Measurements from ENCODE around the gene TCN2.
A peak's percentile ranks its signal among the peaks of the same experiment; 100 is the strongest.
"Not testable (repeated sequence)": the region's sequence is repeated elsewhere in the genome, so short reads cannot be mapped to it uniquely, and the experiment has no call there.

The TCN2 gene

DNA sequence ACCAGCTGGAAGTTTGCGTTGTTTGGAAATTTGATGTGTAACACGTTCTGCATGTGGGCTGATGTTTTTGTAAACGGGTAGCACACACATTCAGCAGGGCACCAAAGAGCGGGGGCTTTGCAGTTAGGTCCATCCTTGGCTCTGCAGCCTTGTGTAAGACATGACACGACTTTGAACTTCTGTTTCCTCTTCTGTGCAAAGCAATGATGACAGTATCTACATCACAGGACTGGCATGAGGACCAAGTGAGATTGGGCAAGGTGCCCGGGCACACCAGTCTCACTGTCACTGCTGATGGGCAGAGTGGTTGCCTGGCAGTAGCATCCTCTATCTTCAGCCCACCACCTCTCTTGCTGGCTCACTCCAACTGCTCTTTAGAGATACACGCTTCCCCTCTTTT is 3.3 kb downstream of the TCN2 start:
- DNase-seq (ENCODE audit: low spot score) = no peak

DNA sequence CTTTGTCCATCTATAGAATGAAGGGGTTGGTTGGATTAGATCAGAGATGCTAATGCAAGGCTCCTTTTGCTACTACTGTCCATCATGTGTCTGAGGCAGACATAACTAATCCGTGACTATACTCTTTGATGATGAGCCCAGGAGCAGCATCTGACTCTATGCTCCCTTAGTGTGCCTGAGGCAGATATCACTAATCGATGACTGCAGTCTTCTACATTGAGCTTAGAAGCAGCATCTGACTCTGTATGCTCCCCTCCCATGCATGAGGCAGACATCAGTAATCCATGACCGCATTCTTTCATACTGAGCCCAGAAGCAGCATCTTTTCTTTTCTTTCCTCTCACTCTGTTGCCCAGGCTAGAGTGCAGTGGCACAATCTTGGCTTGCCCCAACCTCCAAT is 4.2 kb downstream of the TCN2 start:
- DNase-seq (ENCODE audit: low spot score) = no peak

DNA sequence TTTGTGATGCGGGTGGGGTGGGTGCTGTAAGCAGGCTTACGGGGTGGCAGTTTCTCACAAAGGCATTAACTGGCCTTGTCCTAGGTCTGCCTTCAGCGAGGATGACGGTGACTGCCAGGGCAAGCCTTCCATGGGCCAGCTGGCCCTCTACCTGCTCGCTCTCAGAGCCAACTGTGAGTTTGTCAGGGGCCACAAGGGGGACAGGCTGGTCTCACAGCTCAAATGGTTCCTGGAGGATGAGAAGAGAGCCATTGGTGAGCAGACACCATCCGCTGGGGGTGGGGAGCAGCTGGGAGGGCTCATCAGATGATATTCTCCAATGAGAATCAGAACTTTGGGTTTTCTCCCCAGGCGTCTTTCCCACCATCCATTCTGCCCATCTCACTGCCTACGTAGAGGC is 5.8 kb downstream of the TCN2 start:
- no peak for DNase-seq (ENCODE audit: low spot score)

DNA sequence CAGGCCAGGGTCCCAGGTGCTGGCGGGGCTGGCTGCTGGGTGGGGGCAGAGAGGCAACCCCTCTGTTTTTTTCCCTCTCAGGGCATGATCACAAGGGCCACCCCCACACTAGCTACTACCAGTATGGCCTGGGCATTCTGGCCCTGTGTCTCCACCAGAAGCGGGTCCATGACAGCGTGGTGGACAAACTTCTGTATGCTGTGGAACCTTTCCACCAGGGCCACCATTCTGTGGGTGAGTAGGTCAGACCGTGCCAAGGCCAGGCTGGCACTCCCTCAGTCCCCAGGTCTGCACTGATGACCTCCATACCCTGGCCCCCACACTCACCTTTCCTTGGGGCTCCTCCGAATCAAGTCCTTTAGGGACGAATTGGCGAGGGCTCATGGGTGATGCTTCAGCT is 7.3 kb downstream of the TCN2 start:
- no peak for DNase-seq (ENCODE audit: low spot score)

DNA sequence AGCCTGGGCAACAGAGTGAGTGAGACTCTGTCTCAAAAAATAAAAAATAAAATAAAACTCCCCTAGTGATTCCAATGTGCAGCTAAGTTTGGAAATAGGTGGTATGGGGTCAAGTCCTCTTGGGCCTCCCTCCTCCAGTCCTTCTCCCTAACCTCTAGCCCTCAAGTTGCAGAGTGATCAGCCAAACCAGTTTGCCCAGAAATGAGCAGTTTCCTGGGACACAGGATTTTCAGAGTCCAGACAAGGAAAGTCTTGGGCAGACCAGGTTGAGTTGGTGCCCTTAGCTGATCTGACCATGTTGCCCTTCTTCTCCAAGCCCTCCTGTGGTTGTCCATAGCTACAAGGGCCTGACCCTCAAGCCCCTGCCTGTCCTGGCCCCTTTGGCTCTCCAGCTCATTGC is 7.9 kb downstream of the TCN2 start:
- DNase-seq (ENCODE audit: low spot score) = no peak

DNA sequence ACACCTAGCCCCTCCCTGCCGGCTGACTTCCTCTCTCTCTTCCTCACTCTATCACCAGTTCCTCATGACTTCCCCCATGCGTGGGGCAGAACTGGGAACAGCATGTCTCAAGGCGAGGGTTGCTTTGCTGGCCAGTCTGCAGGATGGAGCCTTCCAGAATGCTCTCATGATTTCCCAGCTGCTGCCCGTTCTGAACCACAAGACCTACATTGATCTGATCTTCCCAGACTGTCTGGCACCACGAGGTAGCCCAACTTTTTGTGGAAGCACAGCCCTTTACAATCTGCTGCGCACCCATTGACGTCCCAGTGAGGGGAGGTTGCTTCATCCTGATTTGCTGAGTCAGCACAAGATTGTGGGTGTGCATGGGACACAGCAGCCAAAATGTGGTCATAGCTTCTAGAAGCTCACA is 8.6 kb downstream of the TCN2 start:
- DNase-seq (ENCODE audit: low spot score) = no peak

DNA sequence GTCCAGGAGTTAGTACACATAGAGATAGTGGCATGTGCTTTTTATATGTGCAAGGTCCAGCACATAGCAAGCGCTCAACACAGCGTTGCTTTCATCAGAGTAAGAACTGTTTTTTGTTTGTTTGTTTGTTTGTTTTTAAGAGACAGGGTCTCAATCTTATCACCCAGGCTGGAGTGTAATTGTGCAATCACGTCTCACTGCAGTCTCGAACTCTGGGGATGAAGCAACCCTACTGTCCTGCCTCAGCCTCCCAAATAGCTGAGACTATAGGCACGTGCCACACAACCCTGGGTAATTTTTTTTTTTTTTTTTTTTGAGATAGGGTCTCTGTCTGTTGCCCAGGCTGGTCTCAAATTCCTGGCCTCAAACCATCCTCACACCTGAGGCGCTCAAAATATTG is 10.8 kb downstream of the TCN2 start:
- DNase-seq (ENCODE audit: low spot score) = no peak

DNA sequence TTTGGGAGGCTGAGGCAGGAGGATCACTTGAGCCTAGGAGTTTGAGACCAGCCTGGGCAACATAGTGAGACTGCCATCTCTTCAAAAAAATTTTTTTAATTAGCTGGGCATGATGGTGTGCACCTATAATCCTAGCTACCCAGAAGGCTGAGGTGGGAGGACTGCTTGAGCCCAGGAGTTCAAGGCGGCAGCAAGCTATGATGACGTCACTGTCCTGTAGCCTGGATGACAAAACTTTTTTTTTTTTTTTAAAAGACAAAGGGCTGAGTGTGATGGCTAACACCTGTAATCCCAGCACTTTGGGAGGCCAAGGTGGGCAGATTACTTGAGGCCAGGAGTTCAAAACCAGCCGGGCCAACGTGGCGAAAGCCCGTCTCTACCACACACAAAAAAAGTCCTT is 12.9 kb downstream of the TCN2 start:
- not testable (repeated sequence) for DNase-seq (ENCODE audit: low spot score)

DNA sequence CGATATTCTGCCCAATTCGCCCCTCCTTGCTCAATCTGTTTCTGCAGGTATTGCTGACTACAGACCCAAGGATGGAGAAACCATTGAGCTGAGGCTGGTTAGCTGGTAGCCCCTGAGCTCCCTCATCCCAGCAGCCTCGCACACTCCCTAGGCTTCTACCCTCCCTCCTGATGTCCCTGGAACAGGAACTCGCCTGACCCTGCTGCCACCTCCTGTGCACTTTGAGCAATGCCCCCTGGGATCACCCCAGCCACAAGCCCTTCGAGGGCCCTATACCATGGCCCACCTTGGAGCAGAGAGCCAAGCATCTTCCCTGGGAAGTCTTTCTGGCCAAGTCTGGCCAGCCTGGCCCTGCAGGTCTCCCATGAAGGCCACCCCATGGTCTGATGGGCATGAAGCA is 19.4 kb downstream of the TCN2 start:
- DNase-seq (ENCODE audit: low spot score) = no peak

DNA sequence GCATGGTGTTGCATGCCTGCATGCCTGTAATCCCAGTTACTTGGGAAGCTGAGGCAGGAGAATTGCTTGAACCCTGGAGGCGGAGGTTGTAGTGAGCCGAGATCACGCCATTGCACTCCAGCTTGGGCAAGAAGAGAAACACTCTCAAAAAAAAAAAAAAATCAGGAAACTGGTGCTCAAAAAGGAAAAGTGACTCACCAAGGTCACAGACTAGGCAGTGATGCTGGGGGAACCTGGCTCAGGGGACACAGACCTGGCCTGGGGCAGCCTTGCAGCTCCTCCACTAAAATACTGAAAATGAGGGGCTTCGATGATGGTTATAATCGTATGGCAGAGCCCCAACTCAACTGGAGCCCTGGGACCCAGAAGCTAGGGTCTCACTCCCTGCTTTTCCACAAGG is 20.5 kb downstream of the TCN2 start:
- no peak for DNase-seq (ENCODE audit: low spot score)

DNA sequence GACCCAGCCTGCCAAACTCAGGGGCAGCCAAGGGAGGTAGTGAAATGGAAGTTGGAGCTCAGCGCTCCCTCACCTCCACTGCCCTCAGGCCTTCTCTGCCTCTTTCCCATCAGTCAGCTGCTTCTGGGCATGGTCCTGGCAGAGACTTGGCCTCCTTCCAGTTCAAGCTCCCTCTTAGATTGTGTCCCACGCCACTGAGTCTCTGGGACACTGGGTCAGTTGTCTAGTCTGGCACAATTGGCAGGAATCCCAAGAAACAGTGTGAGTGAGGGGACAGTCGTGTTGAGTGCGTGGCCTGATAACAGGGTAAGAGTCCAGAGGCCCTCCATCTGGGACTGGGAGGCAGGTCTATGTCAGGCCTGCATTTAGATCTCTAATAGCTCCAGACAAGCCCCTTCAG is 21.5 kb downstream of the TCN2 start:
- DNase-seq (ENCODE audit: low spot score) = peak; percentile 55

DNA sequence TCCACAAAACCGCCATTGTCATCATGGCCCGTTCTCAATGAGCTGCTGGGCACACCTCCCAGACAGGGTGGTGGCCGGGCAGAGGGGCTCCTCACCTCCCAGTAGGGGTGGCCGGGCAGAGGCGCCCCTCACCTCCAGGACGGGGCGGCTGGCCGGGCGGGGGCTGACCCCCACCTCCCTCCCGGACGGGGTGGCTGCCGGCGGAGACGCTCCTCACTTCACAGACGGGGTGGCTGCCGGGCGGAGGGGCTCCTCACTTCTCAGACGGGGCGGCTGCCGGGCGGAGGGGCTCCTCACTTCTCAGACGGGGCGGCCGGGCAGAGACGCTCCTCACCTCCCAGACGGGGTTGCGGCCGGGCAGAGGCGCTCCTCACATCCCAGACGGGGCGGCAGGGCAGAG is 24.5 kb downstream of the TCN2 start:
- DNase-seq (ENCODE audit: low spot score) = not testable (repeated sequence)

DNA sequence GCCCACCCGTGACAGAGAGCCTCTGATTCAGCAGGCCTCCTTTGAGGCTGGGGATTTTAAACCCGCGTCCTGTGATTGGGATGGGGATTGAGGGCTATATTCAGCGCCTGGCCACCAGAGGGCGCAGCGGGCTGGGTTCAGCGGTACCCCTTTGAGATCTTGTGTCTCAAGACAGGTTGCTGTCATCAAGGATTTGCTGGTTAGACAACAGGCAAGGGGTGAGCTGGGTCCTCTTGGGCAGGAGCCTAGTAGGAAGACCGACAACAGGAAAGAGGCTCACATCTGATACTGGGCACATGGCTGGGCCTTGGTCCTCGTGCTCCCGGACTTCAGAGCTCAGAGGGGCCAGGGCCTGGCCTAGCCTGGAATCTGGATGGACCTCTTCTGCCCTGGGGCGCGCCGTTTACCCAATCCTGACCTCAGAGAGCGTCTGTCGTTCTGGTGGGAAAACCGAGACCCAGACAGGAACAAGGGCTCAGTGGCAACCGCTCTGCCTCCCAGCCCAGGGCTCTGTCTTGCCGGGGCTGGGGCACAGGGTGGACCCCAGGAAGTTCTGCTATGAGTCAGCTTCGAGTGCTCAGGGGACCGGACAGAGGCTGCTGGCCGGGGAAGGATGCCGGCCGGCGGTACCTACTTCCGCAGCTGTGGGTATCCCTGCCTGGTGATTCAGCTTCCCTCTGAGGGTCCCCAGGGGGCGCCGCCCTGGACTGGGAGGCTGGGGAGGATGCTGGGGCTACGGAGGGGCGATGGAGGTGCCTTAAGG is 27.7 kb downstream of the TCN2 start:
- DNase-seq (ENCODE audit: low spot score) = peak; percentile 90

DNA sequence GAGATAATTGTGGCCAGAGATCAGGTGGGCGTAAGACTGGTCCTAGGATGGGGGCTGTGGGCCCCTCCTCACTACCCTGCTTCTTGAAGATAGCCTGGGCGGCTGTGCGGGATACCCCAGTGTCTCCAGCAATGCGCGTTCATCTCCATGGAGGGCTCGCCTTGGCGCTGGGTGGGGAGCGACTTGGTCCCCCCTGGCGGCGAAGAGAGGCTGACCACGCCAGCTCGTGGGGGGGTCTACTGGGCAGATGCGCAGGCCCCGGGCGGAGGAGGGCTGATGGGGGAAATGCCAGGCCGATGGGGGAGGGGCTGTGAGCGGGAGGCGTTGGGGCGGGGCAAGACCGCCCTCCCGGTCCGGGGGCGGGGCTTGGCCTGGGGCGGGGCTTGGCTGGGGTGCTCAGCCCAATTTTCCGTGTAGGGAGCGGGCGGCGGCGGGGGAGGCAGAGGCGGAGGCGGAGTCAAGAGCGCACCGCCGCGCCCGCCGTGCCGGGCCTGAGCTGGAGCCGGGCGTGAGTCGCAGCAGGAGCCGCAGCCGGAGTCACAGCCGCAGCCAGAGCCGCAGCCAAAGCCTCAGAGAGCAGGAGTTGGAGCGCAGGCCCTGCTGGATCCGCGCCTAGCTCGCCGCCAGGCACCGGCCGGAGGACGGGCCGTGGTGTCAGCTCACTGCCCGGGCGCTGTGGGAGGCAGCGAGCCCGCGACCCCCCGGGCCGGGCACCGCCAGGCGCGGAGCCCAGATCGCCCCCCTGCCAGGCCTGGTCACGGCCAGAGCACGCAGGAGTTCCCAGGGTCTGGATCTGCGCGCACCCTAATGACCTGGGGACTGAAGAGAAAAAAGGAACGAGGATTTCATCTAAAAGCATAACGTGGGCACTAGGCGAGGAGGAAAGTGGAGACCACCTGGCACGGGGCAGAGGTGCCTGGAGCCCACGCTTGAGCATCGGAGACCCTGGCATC is 28.6 kb downstream of the TCN2 start, which contains the start of gene SLC35E4:
TSS of gene SLC35E4 (plus strand) at position 509 of the 953 bp plus-strand sequence. CDS start 670 bp downstream, outside the sequence.
- DNase-seq (ENCODE audit: low spot score) = peak; percentile 95

DNA sequence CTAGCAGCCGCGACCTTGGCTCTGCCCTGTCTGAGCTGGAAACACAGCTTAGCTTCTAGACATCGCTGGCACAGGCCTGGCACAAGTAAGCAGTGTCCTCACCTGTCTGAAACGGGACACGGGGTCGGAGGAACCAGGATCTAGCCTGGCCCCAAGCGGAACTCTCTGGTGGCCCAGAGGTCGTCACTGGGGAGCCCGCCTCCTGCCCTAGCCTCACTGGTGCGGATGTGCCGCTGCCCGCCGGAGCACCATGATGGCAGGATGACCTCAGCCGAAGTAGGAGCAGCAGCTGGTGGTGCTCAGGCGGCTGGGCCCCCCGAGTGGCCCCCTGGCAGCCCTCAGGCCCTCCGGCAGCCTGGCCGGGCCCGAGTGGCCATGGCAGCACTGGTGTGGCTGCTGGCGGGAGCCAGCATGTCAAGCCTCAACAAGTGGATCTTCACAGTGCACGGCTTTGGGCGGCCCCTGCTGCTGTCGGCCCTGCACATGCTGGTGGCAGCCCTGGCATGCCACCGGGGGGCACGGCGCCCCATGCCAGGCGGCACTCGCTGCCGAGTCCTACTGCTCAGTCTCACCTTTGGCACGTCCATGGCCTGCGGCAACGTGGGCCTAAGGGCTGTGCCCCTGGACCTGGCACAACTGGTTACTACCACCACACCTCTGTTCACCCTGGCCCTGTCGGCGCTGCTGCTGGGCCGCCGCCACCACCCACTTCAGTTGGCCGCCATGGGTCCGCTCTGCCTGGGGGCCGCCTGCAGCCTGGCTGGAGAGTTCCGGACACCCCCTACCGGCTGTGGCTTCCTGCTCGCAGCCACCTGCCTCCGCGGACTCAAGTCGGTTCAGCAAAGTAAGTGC is 29.5 kb downstream of the TCN2 start:
- DNase-seq (ENCODE audit: low spot score) = peak; percentile 39

DNA sequence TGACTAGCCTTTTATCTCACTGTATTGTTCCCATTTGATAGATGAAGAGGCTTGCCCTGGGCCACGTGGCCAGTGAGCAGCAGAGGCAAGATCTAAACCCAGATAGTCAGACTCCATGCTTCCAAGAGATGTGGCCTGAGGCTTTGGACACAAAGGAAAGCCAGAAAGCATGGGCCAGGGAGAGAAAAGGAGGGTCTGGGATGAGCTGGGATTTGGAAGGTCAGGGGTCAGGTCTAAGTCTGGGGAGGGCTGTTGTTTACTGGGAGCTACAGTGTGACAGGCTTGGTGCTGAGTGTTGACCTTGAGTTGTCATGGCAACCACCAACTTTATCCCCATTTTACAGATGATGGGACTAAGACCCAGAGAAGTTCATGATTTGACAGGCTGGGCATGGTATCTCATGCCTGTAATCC is 30.7 kb downstream of the TCN2 start:
- no peak for DNase-seq (ENCODE audit: low spot score)

DNA sequence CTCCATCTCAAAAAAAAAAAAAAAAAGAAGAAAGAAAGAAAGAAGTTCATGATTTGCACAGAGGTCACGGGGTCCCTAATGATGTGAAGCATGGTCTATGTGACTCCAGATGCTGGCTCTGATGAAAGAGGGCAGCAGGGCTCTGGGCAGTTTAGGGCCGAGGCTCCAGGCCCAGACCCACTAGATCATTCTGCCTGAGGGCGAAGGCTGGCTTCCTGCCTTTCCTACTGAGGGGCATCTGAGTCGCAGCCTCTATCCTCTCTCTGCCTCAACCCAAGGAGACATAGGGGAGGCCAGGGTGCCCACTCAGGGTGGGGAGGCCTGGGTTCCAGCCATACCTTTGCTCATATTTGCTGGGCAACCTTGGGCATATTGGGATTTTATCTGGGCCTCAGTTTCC is 33.4 kb downstream of the TCN2 start:
- no peak for DNase-seq (ENCODE audit: low spot score)

DNA sequence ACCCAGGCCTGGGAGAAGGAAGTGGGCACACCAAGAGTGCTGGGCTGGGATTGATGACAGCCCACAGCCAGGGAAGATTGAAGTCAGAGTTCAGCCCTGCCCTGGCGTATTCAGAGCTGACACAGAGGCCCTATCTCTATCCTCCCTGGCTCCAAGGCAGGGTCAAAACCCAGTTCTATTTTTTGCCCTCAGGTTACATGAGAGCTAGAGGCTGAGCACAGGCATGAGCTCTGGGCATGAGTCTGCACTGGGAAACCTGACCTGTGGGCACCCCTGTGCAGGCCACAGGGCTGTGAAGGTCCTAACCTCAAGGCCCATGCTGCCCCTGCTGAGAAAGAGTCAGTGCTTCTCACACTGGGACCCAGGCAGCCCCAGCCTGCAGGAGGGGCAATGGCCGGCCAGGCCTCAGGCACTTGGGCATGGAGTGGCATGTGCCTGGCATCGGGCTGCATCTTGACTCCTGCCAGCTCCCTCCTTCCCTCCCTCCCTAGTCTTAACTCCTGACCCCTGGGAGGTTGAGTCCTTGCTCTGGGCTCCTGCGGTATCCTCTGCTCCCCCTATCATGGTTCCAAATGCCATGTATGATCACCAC is 34.0 kb downstream of the TCN2 start:
- no peak for DNase-seq (ENCODE audit: low spot score)

DNA sequence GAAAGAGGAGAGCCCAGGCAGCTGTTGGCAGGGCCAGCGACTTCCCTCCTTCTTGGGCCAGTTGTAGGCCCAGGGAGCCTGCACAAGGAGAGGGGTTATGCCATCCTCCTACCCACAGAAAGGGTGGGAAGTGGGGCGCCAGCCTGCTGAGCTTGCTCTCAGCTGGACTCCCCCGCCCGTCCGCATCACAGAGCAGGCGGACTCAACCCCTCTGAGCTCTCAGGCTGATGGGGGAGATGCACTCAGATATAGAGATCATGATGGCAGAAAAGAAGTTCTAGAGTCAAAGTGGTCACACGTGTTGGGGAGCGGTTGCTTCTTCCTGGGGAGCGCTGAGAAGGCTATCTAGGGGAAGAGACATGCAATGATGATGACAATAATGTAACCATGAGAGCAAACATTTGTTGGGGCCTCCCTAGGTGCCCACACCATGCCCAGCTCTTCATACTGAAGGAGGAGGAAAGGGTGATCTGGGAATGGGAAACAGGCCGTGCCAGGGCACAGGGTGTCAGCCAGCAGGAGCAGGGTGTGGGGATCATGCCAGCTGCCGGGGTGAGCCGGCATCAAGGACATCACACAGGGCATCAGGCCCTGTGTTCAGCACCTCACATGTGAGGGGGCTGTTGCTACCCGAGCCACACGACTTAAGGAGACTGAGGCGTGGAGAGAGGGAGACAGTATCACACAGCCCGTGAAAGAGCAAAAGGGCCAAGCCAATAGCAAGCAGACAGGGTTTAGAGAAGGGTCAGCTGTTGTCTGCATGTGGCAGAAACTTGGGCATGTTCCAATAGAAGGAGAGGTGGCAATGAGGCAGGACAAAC is 36.3 kb downstream of the TCN2 start:
- peak; percentile 64 for DNase-seq (ENCODE audit: low spot score)

DNA sequence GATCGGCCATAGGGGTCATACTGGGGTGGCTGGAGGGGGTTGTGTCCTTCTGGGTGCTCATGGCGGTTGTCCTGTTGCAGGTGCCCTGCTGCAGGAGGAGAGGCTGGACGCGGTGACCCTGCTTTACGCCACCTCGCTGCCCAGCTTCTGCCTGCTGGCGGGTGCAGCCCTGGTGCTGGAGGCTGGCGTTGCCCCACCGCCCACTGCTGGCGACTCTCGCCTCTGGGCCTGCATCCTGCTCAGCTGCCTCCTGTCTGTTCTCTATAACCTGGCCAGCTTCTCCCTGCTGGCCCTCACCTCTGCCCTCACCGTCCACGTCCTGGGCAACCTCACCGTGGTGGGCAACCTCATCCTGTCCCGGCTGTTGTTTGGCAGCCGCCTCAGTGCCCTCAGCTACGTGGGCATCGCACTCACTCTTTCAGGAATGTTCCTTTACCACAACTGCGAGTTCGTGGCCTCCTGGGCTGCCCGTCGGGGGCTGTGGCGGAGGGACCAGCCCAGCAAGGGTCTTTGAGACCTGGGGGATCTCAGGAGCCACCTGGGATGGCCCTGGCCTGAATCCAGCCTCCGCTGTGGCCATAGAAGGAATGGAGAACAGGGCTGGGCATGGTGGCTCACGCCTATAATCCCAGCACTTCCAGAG is 39.7 kb downstream of the TCN2 start:
- no peak for DNase-seq (ENCODE audit: low spot score)
